Measurements from ENCODE around the gene CSMD2.

Gene CSMD2

GRCh38 chr1:33946836-33947235, 218.2 kb downstream of the CSMD2 start:
- DNase-seq = no peak

- no peak for DNase-seq
Observed at GRCh38 chr1:33944846-33945245, 220.2 kb downstream of the CSMD2 start.

- DNase-seq = no peak
Observed at GRCh38 chr1:33943978-33944377, 221.1 kb downstream of the CSMD2 start.

GRCh38 chr1:33932871-33933270, 232.2 kb downstream of the CSMD2 start:
- no peak for DNase-seq

- no peak for DNase-seq
Observed at GRCh38 chr1:33931111-33931475, 233.9 kb downstream of the CSMD2 start.

GRCh38 chr1:33930346-33931110, 234.5 kb downstream of the CSMD2 start:
- no peak for DNase-seq

- DNase-seq = no peak
Observed at GRCh38 chr1:33928251-33928650, 236.8 kb downstream of the CSMD2 start.

- DNase-seq = no peak
Observed at GRCh38 chr1:33927721-33928120, 237.3 kb downstream of the CSMD2 start.

GRCh38 chr1:33925586-33925985, 239.4 kb downstream of the CSMD2 start:
- DNase-seq = no peak

GRCh38 chr1:33921281-33921680, 243.7 kb downstream of the CSMD2 start:
- DNase-seq = no peak

- DNase-seq = no peak
Observed at GRCh38 chr1:33918368-33918767, 246.7 kb downstream of the CSMD2 start.

- no peak for DNase-seq
Observed at GRCh38 chr1:33916786-33917185, 248.2 kb downstream of the CSMD2 start.

- DNase-seq = no peak
Observed at GRCh38 chr1:33914531-33914930, 250.5 kb downstream of the CSMD2 start.

- no peak for DNase-seq
Observed at GRCh38 chr1:33908324-33908956, 256.6 kb downstream of the CSMD2 start.

- no peak for DNase-seq
Observed at GRCh38 chr1:33906156-33906555, 258.9 kb downstream of the CSMD2 start.

GRCh38 chr1:33905241-33905640, 259.8 kb downstream of the CSMD2 start:
- DNase-seq = no peak

GRCh38 chr1:33903210-33903589, 261.8 kb downstream of the CSMD2 start:
- DNase-seq = no peak

GRCh38 chr1:33902486-33903209, 262.4 kb downstream of the CSMD2 start:
- DNase-seq = no peak

- no peak for DNase-seq
Observed at GRCh38 chr1:33899746-33900145, 265.3 kb downstream of the CSMD2 start.

- DNase-seq = no peak
Observed at GRCh38 chr1:33898881-33899280, 266.1 kb downstream of the CSMD2 start.

- DNase-seq = no peak
Observed at GRCh38 chr1:33898406-33898805, 266.6 kb downstream of the CSMD2 start.

- no peak for DNase-seq
Observed at GRCh38 chr1:33897092-33897725, 267.8 kb downstream of the CSMD2 start.

GRCh38 chr1:33895976-33896375, 269.1 kb downstream of the CSMD2 start:
- no peak for DNase-seq

GRCh38 chr1:33895396-33895795, 269.6 kb downstream of the CSMD2 start:
- no peak for DNase-seq

All from activated naive CD4-positive, alpha-beta T cell treated with Interleukin-2 at 50 U/mL for 16 hours (primary cell).